HFFc6 (cell line): ENCODE measurements around the gene ALDH4A1. TPM values are rescaled to one million over a fixed set of nuclear protein-coding genes. Genes with fewer than 3 reads are reported as not detected.
"Not testable (repeated sequence)": the region's sequence is repeated elsewhere in the genome, so short reads cannot be mapped to it uniquely, and the experiment has no call there.

Experiments used
- DNase-seq: peaks from one replicate; pipeline ENCODE4 v3.0.0-alpha.2; 2018
- H3K27ac Mint-ChIP-seq: 2 replicates; pipeline ENCODE4 v1.8.0; 2020; ENCODE audit warnings: mild to moderate bottlenecking, mixed read lengths
- H3K27me3 Mint-ChIP-seq: 2 replicates; pipeline ENCODE4 v1.8.0; 2021; ENCODE audit warnings: mild to moderate bottlenecking, moderate library complexity, mixed read lengths; ENCODE audit not compliant: insufficient read depth
- H3K36me3 Mint-ChIP-seq: 2 replicates; pipeline ENCODE4 v1.8.0; 2021; ENCODE audit warnings: low read depth, mixed read lengths
- H3K4me1 Mint-ChIP-seq: 2 replicates; pipeline ENCODE4 v1.8.0; 2020; ENCODE audit warnings: low read depth, mixed read lengths
- H3K4me3 Mint-ChIP-seq: 2 replicates; pipeline ENCODE4 v1.8.0; 2020; ENCODE audit warnings: mild to moderate bottlenecking, moderate library complexity, mixed read lengths
- H3K9me3 Mint-ChIP-seq: 2 replicates; pipeline ENCODE4 v1.8.0; 2020; ENCODE audit warnings: mild to moderate bottlenecking, mixed read lengths
- CTCF ChIP-seq: fragments of 200-600 bp; sonication (generic); IDR thresholded peaks from 2 replicates; pipeline ENCODE4 v1.5.0; 2021; ENCODE audit warnings: antibody characterized with exemption, mild to moderate bottlenecking
- total RNA-seq, 6 experiments: library from RNA; stranded (reverse); fragmentation: NEBNext Ultra II Directional; extraction: Animal tissue kit (Norgen Biotek cat#: 25700); gene quantifications; 2 replicates in 1 of 6; 3 replicates in 5 of 6; pipeline ENCODE4 v1.2.3, GENCODE V29; 2021

ALDH4A1 gene
- total RNA-seq, 6 experiments from 2014 or later: 18.3 to 24.1 (median 20.2) TPM

DNA sequence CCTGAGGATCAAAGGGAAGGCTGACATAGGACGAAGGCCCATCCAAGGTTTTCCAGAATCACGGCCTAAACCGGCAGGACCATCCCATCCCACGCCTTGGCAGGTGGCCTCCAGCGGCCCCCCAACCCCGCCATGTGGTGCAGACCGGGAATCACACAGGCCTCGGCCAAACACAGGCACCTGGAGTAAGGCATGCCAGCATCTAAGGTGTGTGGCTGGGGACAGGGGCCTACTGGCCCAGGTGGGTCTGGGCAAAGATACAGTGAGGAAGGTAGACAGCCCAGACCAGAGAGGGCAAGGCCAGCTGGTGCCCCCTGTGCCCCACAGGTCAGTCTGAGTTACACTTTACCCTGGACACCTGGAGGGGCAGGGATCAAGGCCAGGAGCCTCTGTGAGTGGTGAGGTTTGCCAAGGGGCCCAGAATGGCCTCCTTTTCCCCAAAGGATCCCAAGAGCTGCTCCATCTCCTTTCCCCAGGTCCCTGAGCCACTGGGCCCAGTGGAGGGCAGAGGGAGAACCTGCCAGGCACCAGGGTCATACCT lies 30.2 kb downstream of the ALDH4A1 start:
- H3K27ac Mint-ChIP-seq: no peak overlapping the region
- no peaks in the 10 kb centered on the region for H3K4me1 Mint-ChIP-seq
- H3K27me3 Mint-ChIP-seq: peaks cover 21% of the 10 kb centered on the region; the same call in 1 of the 2 replicates
- H3K4me3 Mint-ChIP-seq: no peak overlapping the region
- H3K36me3 Mint-ChIP-seq: no peaks in the 10 kb centered on the region
- H3K9me3 Mint-ChIP-seq: no peaks in the 10 kb centered on the region
- no peak for DNase-seq
- TF ChIP-seq CTCF: no peak

DNA sequence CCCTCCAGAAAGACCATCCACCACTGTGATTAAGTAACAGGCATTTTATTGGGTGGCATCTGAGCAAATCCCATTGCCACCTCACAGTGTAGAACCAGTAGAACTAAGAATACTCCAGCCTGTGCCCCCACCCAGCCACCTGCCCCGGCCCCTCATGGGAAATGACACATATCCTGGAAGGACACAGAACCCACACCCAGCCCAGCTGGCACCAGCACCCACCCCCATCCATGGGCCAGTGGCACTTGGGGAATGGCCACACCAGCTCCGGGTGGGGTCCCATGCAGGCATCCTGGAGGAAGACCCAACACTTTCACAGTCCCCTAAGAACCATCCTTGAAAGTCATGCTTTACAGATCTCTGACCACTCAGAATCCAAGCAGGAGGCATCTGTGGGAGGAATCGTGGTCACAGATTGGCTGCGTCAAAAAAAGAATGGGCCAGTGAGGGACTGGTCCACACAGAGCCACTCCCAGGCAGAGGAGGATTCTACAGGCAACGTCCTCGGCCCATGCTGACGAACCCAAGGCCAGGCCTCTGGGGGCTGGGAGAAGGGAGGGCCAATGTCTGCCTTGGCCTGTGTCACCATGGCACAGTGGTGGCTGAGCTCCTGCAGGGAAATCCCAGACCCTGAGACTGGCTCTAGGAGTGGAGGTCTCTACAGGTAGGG lies 30.8 kb downstream of the ALDH4A1 start:
- Mint-ChIP-seq H3K4me1 (no peaks in the 10 kb centered on the region), H3K4me3 (no peak overlapping the region), H3K27me3 (peaks cover 25% of the 10 kb centered on the region), H3K36me3 (no peaks in the 10 kb centered on the region), H3K27ac (no peak overlapping the region), H3K9me3 (no peaks in the 10 kb centered on the region)
- no peak for DNase-seq
- TF ChIP-seq CTCF: no peak

GRCh38 chr1:18870957-18871356 lies 31.4 kb downstream of the ALDH4A1 start:
- H3K4me3 Mint-ChIP-seq: no peak overlapping the region
- no peak for DNase-seq
- no peaks in the 10 kb centered on the region for H3K9me3 Mint-ChIP-seq
- H3K27me3 Mint-ChIP-seq: peaks cover 31% of the 10 kb centered on the region
- no peak overlapping the region for H3K27ac Mint-ChIP-seq
- TF ChIP-seq CTCF: no peak
- no peaks in the 10 kb centered on the region for H3K4me1 Mint-ChIP-seq
- no peaks in the 10 kb centered on the region for H3K36me3 Mint-ChIP-seq

DNA sequence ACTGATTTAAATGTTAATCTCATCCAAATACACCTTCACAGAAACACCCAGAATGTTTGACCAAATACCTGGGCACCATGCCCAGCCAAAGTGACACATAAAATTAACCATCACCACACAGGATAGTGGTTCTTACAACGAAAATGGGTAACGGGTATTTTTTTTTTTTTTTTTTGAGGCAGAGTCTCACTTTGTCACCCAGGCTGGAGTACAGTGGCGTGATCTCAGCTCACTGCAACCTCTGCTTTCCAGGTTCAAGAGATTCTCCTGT lies 31.8 kb downstream of the ALDH4A1 start:
- DNase-seq, H3K27ac Mint-ChIP-seq, H3K4me3 Mint-ChIP-seq, H3K9me3 Mint-ChIP-seq, H3K36me3 Mint-ChIP-seq, H3K4me1 Mint-ChIP-seq: not testable (repeated sequence)
- H3K27me3 Mint-ChIP-seq: peaks cover 35% of the 10 kb centered on the region

- no peak overlapping the region for H3K4me3 Mint-ChIP-seq
- no peaks in the 10 kb centered on the region for H3K9me3 Mint-ChIP-seq
- peaks cover 39% of the 10 kb centered on the region for H3K27me3 Mint-ChIP-seq
- no peaks in the 10 kb centered on the region for H3K4me1 Mint-ChIP-seq
- no peak for DNase-seq
- no peaks in the 10 kb centered on the region for H3K36me3 Mint-ChIP-seq
- no peak overlapping the region for H3K27ac Mint-ChIP-seq
- no peak for TF ChIP-seq CTCF
These were observed 32.3 kb downstream of the ALDH4A1 start for GRCh38 chr1:18869847-18870594.

DNA sequence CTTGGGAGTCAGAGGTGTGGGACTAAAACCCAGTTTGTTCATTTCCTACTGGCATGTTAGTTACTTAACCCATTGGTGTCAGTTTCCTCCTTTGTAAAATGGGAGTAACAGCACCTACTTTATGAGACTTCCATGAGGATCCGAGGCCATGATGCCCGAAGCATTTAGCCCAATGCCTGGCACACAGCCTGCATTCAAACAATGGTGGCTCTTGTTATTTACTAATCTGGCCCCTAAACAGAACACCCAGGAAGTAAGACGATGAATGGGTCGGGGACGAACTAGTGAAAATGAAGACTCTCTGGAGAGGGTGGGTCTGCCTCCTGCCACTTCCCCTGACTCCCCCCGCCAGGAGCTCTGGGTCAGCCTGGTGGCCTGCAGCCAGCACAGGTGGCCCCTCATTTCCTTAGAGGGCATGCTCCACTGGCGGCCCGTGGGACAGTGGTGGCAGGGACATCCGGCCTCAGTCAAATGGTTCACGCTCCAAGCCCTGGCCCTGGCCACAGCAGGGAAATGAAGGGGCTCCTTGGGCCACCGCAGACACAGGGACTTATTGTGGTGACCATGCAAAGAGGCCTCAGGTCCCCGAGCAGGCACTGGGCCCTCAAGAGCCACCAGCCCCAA lies 33.4 kb downstream of the ALDH4A1 start:
- no peak overlapping the region for H3K27ac Mint-ChIP-seq
- TF ChIP-seq CTCF: no peak
- H3K4me3 Mint-ChIP-seq: no peak overlapping the region
- H3K36me3 Mint-ChIP-seq: no peaks in the 10 kb centered on the region
- no peaks in the 10 kb centered on the region for H3K9me3 Mint-ChIP-seq
- peaks cover 50% of the 10 kb centered on the region for H3K27me3 Mint-ChIP-seq
- no peaks in the 10 kb centered on the region for H3K4me1 Mint-ChIP-seq
- no peak for DNase-seq
